ENCODE results near the gene EGLN3. TPM values are rescaled to one million over a fixed set of nuclear protein-coding genes. Genes with fewer than 3 reads are reported as not detected.
"Not testable (repeated sequence)": the region's sequence is repeated elsewhere in the genome, so short reads cannot be mapped to it uniquely, and the experiment has no call there.

EGLN3 gene
- polyA plus RNA-seq, 4 donors = 9.1 to 29.4 (median 15.7) TPM

GRCh38 chr14:33963892-33964291, 13.0 kb upstream of the EGLN3 start:
- no peak for DNase-seq (ENCODE audit: low read depth in 4 of 4, low spot score in 3 of 4)

GRCh38 chr14:33962466-33962865, 11.6 kb upstream of the EGLN3 start:
- not testable (repeated sequence) for DNase-seq (ENCODE audit: low read depth in 4 of 4, low spot score in 3 of 4)

GRCh38 chr14:33962016-33962415, 11.1 kb upstream of the EGLN3 start:
- no peak for DNase-seq (ENCODE audit: low read depth in 4 of 4, low spot score in 3 of 4)

GRCh38 chr14:33959692-33960151, 8.8 kb upstream of the EGLN3 start:
- DNase-seq (ENCODE audit: low read depth in 4 of 4, low spot score in 3 of 4) = no peak

GRCh38 chr14:33958605-33959226, 7.8 kb upstream of the EGLN3 start:
- no peak for DNase-seq (ENCODE audit: low read depth in 4 of 4, low spot score in 3 of 4)

- DNase-seq (ENCODE audit: low read depth in 4 of 4, low spot score in 3 of 4) = no peak
Measured at GRCh38 chr14:33957993-33958392, 7.1 kb upstream of the EGLN3 start.

GRCh38 chr14:33957299-33957698, 6.4 kb upstream of the EGLN3 start:
- no peak for DNase-seq (ENCODE audit: low read depth in 4 of 4, low spot score in 3 of 4)

GRCh38 chr14:33956640-33957039, 5.8 kb upstream of the EGLN3 start:
- DNase-seq (ENCODE audit: low read depth in 4 of 4, low spot score in 3 of 4) = no peak

- DNase-seq (ENCODE audit: low read depth in 4 of 4, low spot score in 3 of 4) = no peak
Measured at GRCh38 chr14:33954016-33954598, 3.2 kb upstream of the EGLN3 start.

- DNase-seq (ENCODE audit: low read depth in 4 of 4, low spot score in 3 of 4) = no peak
Measured at GRCh38 chr14:33952541-33952940, 1.7 kb upstream of the EGLN3 start.

GRCh38 chr14:33951183-33951840, 438 bp upstream of the EGLN3 start:
- DNase-seq (ENCODE audit: low read depth in 4 of 4, low spot score in 3 of 4) = no peak

GRCh38 chr14:33949411-33949893, 1.4 kb downstream of the EGLN3 start:
- no peak for DNase-seq (ENCODE audit: low read depth in 4 of 4, low spot score in 3 of 4)

GRCh38 chr14:33948869-33949408, 1.9 kb downstream of the EGLN3 start:
- DNase-seq (ENCODE audit: low read depth in 4 of 4, low spot score in 3 of 4) = no peak

- no peak for DNase-seq (ENCODE audit: low read depth in 4 of 4, low spot score in 3 of 4)
Measured at GRCh38 chr14:33948145-33948868, 2.6 kb downstream of the EGLN3 start.

- DNase-seq (ENCODE audit: low read depth in 4 of 4, low spot score in 3 of 4) = no peak
Measured at GRCh38 chr14:33946679-33947476, 4.0 kb downstream of the EGLN3 start.

- DNase-seq (ENCODE audit: low read depth in 4 of 4, low spot score in 3 of 4) = no peak
Measured at GRCh38 chr14:33945210-33946088, 5.4 kb downstream of the EGLN3 start.

- DNase-seq (ENCODE audit: low read depth in 4 of 4, low spot score in 3 of 4) = no peak
Measured at GRCh38 chr14:33943096-33943883, 7.6 kb downstream of the EGLN3 start.

GRCh38 chr14:33941718-33942117, 9.2 kb downstream of the EGLN3 start:
- no peak for DNase-seq (ENCODE audit: low read depth in 4 of 4, low spot score in 3 of 4)

Data from left renal pelvis (tissue), 4 donors.